ENCODE measurements around the gene PPP2R3B.

The PPP2R3B gene

DNA sequence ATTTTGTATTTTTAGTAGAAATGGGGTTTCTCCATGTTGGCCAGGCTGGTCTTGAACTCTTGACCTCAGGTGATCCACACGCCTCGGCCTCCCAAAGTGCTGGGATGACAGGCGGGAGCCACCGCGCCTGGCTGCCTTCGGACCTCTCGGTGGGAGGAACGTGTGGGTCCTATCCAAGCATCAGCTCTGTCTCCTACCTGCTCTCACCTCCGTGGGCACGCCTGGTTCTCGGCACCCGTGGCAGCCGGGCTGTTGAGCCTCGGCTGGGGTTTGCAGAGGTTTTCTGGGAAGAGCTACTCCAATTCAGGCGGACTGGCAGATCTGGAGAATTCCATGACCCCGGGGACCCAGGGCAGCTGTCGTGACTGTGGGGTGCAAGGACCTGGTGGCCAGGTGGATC is 23.6 kb upstream of the PPP2R3B start (continued):
- TF ChIP-seq, protein P1, sequence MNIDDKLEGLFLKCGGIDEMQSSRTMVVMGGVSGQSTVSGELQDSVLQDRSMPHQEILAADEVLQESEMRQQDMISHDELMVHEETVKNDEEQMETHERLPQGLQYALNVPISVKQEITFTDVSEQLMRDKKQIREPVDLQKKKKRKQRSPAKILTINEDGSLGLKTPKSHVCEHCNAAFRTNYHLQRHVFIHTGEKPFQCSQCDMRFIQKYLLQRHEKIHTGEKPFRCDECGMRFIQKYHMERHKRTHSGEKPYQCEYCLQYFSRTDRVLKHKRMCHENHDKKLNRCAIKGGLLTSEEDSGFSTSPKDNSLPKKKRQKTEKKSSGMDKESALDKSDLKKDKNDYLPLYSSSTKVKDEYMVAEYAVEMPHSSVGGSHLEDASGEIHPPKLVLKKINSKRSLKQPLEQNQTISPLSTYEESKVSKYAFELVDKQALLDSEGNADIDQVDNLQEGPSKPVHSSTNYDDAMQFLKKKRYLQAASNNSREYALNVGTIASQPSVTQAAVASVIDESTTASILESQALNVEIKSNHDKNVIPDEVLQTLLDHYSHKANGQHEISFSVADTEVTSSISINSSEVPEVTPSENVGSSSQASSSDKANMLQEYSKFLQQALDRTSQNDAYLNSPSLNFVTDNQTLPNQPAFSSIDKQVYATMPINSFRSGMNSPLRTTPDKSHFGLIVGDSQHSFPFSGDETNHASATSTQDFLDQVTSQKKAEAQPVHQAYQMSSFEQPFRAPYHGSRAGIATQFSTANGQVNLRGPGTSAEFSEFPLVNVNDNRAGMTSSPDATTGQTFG (tag by site-specific recombination; IDR thresholded peaks at IDR 0.05; ENCODE audit: borderline replicate concordance) = no peak
- TF ChIP-seq ZNF610 (tag by site-specific recombination; IDR thresholded peaks at IDR 0.05; ENCODE audit: borderline replicate concordance) (no peak), MZF1 (tag by site-specific recombination; IDR thresholded peaks at IDR 0.05; ENCODE audit: borderline replicate concordance) (no peak)

DNA sequence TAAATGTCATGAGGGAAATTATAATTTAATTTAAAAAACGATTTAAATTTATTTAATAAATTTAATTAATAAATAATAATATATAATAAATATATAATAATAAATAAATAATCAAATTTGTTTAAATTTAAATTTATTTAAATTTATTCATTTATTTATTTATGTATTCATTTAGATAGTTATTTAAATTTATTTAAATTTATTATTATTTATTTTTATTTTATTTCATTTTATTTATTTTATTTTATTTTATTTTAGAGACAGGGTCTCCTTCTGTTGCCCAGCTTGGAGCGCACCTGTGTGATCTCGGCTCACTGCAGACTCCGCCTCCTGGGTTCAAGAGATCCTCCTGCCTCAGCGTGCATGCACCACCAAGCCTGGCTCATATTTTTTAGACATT is 18.4 kb upstream of the PPP2R3B start:
- H3K27ac ChIP-seq (ENCODE audit: extremely low read depth, low read depth, low read length) = no peak overlapping the region
- no peak overlapping the region for H3K4me3 ChIP-seq (ENCODE audit: low read depth, low read length)
- ChIA-PET CTCF (no interaction called here), POLR2A (no interaction called here)
- H3K4me1 ChIP-seq (ENCODE audit: control insufficient read depth, insufficient read depth, low read length) = no peaks in the 10 kb centered on the region; the same call in 1 of the 2 replicates
- no peak for TF ChIP-seq ZNF777 (tag by site-specific recombination; IDR thresholded peaks at IDR 0.05; ENCODE audit: borderline replicate concordance)
- TF ChIP-seq, protein P2, sequence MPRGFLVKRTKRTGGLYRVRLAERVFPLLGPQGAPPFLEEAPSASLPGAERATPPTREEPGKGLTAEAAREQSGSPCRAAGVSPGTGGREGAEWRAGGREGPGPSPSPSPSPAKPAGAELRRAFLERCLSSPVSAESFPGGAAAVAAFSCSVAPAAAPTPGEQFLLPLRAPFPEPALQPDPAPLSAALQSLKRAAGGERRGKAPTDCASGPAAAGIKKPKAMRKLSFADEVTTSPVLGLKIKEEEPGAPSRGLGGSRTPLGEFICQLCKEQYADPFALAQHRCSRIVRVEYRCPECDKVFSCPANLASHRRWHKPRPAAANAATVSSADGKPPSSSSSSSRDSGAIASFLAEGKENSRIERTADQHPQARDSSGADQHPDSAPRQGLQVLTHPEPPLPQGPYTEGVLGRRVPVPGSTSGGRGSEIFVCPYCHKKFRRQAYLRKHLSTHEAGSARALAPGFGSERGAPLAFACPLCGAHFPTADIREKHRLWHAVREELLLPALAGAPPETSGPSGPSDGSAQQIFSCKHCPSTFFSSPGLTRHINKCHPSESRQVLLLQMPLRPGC (tag by site-specific recombination; IDR thresholded peaks at IDR 0.05) = no peak
- no peak for TF ChIP-seq ZNF19 (tag by site-specific recombination; IDR thresholded peaks at IDR 0.05; ENCODE audit: low read depth)
- H3K9me3 ChIP-seq (ENCODE audit: control insufficient read depth, insufficient read depth, low read depth, low read length) = no peaks in the 10 kb centered on the region
- H3K36me3 ChIP-seq (ENCODE audit: control insufficient read depth in 2 of 2, insufficient read depth in 1 of 2, low read length in 2 of 2) = no peaks in the 10 kb centered on the region; a peak in 1 of 3 replicates

DNA sequence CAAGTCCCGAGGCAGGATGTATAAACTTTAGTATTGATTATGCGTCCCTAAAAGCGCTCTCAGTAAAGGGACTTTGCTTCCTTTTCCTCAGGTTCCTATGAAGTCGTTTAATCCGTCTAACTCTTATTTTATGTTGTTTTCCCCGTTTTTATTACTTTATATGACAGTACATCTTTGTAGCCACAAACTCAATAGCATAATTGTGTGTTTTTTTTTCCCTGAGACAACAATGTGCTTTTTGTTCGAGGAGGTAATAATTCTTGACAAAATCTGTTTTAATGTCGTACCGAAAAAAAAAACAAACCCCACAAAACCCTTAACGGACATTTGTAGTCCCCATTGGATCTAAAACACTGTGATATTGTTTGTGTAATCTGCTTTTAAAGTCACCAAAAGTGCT is 17.9 kb upstream of the PPP2R3B start:
- Histone ChIP-seq H3K27ac (ENCODE audit: extremely low read depth, low read depth, low read length) (no peak overlapping the region), H3K36me3 (ENCODE audit: control insufficient read depth in 2 of 2, insufficient read depth in 1 of 2, low read length in 2 of 2) (no peaks in the 10 kb centered on the region; a peak in 1 of 3 replicates), H3K4me1 (ENCODE audit: control insufficient read depth, insufficient read depth, low read length) (no peaks in the 10 kb centered on the region; the same call in 1 of the 2 replicates), H3K4me3 (ENCODE audit: low read depth, low read length) (no peak overlapping the region), H3K9me3 (ENCODE audit: control insufficient read depth, insufficient read depth, low read depth, low read length) (no peaks in the 10 kb centered on the region)
- ChIA-PET POLR2A (no interaction called here), CTCF (no interaction called here)
- TF ChIP-seq, protein P3, sequence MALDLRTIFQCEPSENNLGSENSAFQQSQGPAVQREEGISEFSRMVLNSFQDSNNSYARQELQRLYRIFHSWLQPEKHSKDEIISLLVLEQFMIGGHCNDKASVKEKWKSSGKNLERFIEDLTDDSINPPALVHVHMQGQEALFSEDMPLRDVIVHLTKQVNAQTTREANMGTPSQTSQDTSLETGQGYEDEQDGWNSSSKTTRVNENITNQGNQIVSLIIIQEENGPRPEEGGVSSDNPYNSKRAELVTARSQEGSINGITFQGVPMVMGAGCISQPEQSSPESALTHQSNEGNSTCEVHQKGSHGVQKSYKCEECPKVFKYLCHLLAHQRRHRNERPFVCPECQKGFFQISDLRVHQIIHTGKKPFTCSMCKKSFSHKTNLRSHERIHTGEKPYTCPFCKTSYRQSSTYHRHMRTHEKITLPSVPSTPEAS (tag by site-specific recombination; IDR thresholded peaks at IDR 0.05) = no peak
- no peak for TF ChIP-seq ZNF792 (tag by site-specific recombination; IDR thresholded peaks at IDR 0.05)
- TF ChIP-seq, protein P4, sequence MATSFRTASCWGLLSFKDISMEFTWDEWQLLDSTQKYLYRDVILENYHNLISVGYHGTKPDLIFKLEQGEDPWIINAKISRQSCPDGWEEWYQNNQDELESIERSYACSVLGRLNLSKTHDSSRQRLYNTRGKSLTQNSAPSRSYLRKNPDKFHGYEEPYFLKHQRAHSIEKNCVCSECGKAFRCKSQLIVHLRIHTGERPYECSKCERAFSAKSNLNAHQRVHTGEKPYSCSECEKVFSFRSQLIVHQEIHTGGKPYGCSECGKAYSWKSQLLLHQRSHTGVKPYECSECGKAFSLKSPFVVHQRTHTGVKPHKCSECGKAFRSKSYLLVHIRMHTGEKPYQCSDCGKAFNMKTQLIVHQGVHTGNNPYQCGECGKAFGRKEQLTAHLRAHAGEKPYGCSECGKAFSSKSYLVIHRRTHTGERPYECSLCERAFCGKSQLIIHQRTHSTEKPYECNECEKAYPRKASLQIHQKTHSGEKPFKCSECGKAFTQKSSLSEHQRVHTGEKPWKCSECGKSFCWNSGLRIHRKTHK (tag by site-specific recombination; IDR thresholded peaks at IDR 0.05) = no peak
- TF ChIP-seq, protein P5, sequence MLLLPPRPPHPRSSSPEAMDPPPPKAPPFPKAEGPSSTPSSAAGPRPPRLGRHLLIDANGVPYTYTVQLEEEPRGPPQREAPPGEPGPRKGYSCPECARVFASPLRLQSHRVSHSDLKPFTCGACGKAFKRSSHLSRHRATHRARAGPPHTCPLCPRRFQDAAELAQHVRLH (tag by site-specific recombination; IDR thresholded peaks at IDR 0.05) = no peak
- no peak for TF ChIP-seq ZNF10 (tag by site-specific recombination; IDR thresholded peaks at IDR 0.05)
- no peak for TF ChIP-seq ZNF626 (tag by site-specific recombination; IDR thresholded peaks at IDR 0.05)
- no peak for TF ChIP-seq HOXD13 (CRISPR knock-in tag; IDR thresholded peaks at IDR 0.05; ENCODE audit: borderline replicate concordance)
- TF ChIP-seq ZNF624 (tag by site-specific recombination; IDR thresholded peaks at IDR 0.05) = no peak
- no peak for TF ChIP-seq YY1 (tag by site-specific recombination; IDR thresholded peaks at IDR 0.05)
- TF ChIP-seq, protein P6, sequence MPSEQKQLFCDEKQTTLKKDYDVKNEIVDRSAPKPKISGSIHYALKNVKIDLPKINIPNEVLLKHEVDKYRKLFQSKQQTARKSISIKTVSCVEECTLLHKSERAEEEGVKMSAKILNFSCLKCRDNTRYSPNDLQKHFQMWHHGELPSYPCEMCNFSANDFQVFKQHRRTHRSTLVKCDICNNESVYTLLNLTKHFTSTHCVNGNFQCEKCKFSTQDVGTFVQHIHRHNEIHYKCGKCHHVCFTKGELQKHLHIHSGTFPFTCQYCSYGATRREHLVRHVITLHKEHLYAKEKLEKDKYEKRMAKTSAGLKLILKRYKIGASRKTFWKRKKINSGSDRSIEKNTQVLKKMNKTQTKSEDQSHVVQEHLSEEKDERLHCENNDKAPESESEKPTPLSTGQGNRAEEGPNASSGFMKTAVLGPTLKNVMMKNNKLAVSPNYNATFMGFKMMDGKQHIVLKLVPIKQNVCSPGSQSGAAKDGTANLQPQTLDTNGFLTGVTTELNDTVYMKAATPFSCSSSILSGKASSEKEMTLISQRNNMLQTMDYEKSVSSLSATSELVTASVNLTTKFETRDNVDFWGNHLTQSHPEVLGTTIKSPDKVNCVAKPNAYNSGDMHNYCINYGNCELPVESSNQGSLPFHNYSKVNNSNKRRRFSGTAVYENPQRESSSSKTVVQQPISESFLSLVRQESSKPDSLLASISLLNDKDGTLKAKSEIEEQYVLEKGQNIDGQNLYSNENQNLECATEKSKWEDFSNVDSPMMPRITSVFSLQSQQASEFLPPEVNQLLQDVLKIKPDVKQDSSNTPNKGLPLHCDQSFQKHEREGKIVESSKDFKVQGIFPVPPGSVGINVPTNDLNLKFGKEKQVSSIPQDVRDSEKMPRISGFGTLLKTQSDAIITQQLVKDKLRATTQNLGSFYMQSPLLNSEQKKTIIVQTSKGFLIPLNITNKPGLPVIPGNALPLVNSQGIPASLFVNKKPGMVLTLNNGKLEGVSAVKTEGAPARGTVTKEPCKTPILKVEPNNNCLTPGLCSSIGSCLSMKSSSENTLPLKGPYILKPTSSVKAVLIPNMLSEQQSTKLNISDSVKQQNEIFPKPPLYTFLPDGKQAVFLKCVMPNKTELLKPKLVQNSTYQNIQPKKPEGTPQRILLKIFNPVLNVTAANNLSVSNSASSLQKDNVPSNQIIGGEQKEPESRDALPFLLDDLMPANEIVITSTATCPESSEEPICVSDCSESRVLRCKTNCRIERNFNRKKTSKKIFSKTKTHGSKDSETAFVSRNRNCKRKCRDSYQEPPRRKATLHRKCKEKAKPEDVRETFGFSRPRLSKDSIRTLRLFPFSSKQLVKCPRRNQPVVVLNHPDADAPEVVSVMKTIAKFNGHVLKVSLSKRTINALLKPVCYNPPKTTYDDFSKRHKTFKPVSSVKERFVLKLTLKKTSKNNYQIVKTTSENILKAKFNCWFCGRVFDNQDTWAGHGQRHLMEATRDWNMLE (tag by site-specific recombination; conservative IDR thresholded peaks at IDR 0.05; ENCODE audit: low read depth) = no peak
- TF ChIP-seq, protein P7, sequence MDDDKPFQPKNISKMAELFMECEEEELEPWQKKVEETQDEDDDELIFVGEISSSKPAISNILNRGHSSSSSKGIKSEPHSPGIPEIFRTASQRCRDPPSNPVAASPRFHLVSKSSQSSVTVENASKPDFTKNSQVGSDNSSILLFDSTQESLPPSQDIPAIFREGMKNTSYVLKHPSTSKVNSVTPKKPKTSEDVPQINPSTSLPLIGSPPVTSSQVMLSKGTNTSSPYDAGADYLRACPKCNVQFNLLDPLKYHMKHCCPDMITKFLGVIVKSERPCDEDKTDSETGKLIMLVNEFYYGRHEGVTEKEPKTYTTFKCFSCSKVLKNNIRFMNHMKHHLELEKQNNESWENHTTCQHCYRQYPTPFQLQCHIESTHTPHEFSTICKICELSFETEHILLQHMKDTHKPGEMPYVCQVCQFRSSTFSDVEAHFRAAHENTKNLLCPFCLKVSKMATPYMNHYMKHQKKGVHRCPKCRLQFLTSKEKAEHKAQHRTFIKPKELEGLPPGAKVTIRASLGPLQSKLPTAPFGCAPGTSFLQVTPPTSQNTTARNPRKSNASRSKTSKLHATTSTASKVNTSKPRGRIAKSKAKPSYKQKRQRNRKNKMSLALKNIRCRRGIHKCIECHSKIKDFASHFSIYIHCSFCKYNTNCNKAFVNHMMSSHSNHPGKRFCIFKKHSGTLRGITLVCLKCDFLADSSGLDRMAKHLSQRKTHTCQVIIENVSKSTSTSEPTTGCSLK (tag by site-specific recombination; IDR thresholded peaks at IDR 0.05) = no peak
